GM23248 (cell line): Measurements from ENCODE around the gene CFAP73. TPM values are rescaled to one million over a fixed set of nuclear protein-coding genes. Genes with fewer than 3 reads are reported as not detected.

Experiments used
- DNase-seq: peaks from one replicate; pipeline ENCODE4 v3.0.0-alpha.2; 2015
- H2AFZ ChIP-seq: fragments of 200-600 bp; sonication (generic); 2 replicates; pipeline ENCODE4 v1.6.1; 2016; ENCODE audit warnings: antibody characterized with exemption
- H3F3A ChIP-seq: fragments of 200-600 bp; sonication (generic); 2 replicates; pipeline ENCODE4 v1.6.1; 2016; ENCODE audit warnings: mild to moderate bottlenecking, antibody characterized with exemption, mixed run types; ENCODE audit not compliant: insufficient read depth
- H3K27ac ChIP-seq: fragments of 200-600 bp; sonication (generic); 2 replicates; pipeline ENCODE4 v1.5.1; 2016; ENCODE audit warnings: mild to moderate bottlenecking
- H3K27me3 ChIP-seq: fragments of 200-600 bp; sonication (generic); replicated peaks from 2 replicates; pipeline ENCODE4 v1.6.1; 2016; ENCODE audit warnings: mild to moderate bottlenecking; ENCODE audit not compliant: insufficient read depth
- H3K36me3 ChIP-seq: fragments of 200-600 bp; sonication (generic); 2 replicates; pipeline ENCODE4 v1.6.1; 2016; ENCODE audit warnings: low read depth, mild to moderate bottlenecking
- H3K4me1 ChIP-seq: fragments of 200-600 bp; sonication (generic); 2 replicates; pipeline ENCODE4 v1.6.1; 2016; ENCODE audit warnings: mild to moderate bottlenecking; ENCODE audit not compliant: insufficient read depth
- H3K4me2 ChIP-seq: fragments of 200-600 bp; sonication (generic); one replicate; pipeline ENCODE4 v1.6.1; 2016; ENCODE audit warnings: mild to moderate bottlenecking; ENCODE audit not compliant: unreplicated experiment
- H3K4me3 ChIP-seq: fragments of 200-600 bp; sonication (generic); 2 replicates; pipeline ENCODE4 v1.5.1; 2016; ENCODE audit warnings: mild to moderate bottlenecking
- H3K79me2 ChIP-seq: fragments of 200-600 bp; sonication (generic); 2 replicates; pipeline ENCODE4 v1.6.1; 2016; ENCODE audit warnings: mild to moderate bottlenecking; ENCODE audit not compliant: insufficient read depth
- H3K9ac ChIP-seq: fragments of 200-600 bp; sonication (generic); 2 replicates; pipeline ENCODE4 v1.6.1; 2016; ENCODE audit warnings: mild to moderate bottlenecking
- H3K9me2 ChIP-seq: fragments of 200-600 bp; sonication (generic); 2 replicates; pipeline ENCODE4 v1.6.1; 2016; ENCODE audit warnings: mixed run types, mild to moderate bottlenecking, moderate library complexity; ENCODE audit not compliant: insufficient read depth
- H3K9me3 ChIP-seq: fragments of 200-600 bp; sonication (generic); one replicate; pipeline ENCODE4 v1.6.1; 2017; ENCODE audit warnings: low read depth
- H4K20me1 ChIP-seq: fragments of 200-600 bp; sonication (generic); 2 replicates; pipeline ENCODE4 v1.6.0; 2016; ENCODE audit not compliant: insufficient read depth
- EZH2 ChIP-seq: fragments of 200-600 bp; sonication (generic); IDR thresholded peaks from 2 replicates; pipeline ENCODE4 v1.6.1; 2018; ENCODE audit warnings: antibody characterized with exemption, mild to moderate bottlenecking; ENCODE audit not compliant: insufficient read depth, poor library complexity, severe bottlenecking
- EZH2phosphoT487 ChIP-seq: fragments of 200-600 bp; sonication (generic); IDR thresholded peaks from 2 replicates; pipeline ENCODE4 v1.6.1; 2018; ENCODE audit warnings: antibody characterized with exemption, moderate library complexity, mild to moderate bottlenecking, low read depth; ENCODE audit not compliant: insufficient read depth
- WGBS, 2 experiments: methylation state at CpG; one replicate each; pipeline ENCODE4 v1.1.6; 2015 to 2017; ENCODE audit warnings: low lambda C conversion rate in 2 of 2, low coverage in 1 of 2; ENCODE audit errors: missing lambda C conversion rate in 2 of 2; 5-methylcytosine and 5-hydroxymethylcytosine counted together
- in situ Hi-C: fragments of 300-500 bp; cut with MboI; formaldehyde crosslinking; loops from 2 replicates; pipeline ENCODE4 v1.15.0; 2020
- polyA plus RNA-seq: library from polyadenylated mRNA; unstranded; fragments of >200 nt; fragmentation: Nextera tagmentation; extraction: Ambion mirVana; gene quantifications from 2 replicates; pipeline ENCODE4 v1.2.1, GENCODE V29; 2016
- total RNA-seq: library from RNA; depleted of rRNA; stranded (reverse); fragments of >200 nt; shearing (Covaris generic); gene quantifications from 2 replicates; pipeline ENCODE4 v1.2.3, GENCODE V29; 2014

Gene CFAP73
- total and polyA plus RNA-seq, 2 experiments from 2014 or later: not detected

DNA sequence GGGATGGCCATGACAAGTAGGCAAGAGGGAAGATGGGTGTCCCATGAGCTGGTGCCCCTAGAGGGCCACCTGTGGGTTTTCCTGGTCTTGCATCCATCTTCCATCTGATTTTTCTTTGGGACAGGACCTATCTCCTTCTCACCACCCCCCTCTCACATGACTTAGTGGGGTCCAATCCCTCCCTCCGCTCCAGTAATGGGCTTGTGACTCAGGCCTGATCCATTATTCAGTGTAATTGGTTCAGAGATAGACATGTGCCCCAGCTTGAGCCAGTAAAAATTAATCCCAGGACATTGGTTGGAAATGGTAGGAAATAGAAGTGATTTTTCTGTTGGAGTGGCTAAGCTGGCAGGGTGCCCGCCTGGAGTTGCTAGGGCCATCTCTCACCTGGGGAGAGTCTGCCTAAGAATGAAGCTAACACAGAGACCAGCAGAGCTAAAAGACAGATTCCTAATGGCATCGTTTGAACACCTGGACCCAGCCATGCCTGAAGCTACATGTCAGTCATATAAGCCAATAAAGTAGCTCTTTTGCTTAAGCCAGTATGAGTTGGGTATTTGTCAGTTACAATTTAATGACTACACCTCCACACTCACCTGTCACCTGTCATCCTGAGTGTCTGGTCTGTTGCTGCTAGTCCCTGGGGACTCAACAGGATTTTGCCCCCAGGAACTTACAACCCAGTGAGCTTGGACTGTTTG lies 28.7 kb upstream of the CFAP73 start:
- TF ChIP-seq EZH2phosphoT487 (no peak), EZH2 (no peak)
- Histone ChIP-seq H3K79me2 (no peaks in the 10 kb centered on the region), H3K4me1 (no peaks in the 10 kb centered on the region), H3K27ac (no peak overlapping the region), H3K9me3 (no peaks in the 10 kb centered on the region), H3K27me3 (0 out of 2 replicates have a peak, but pooled peaks cover 12% of the 10 kb centered on the region), H3K36me3 (no peaks in the 10 kb centered on the region), H3K4me2 (no peak overlapping the region), H3K9ac (no peak overlapping the region), H4K20me1 (no peaks in the 10 kb centered on the region), H3F3A (no peaks in the 10 kb centered on the region), H3K9me2 (no peaks in the 10 kb centered on the region), H3K4me3 (no peak overlapping the region), H2AFZ (no peak overlapping the region)
- in situ Hi-C loops: no loop called here
- 15 to 19% methylated on average over 3 of the region's 3 CpGs for WGBS, 2 experiments
- no peak for DNase-seq

DNA sequence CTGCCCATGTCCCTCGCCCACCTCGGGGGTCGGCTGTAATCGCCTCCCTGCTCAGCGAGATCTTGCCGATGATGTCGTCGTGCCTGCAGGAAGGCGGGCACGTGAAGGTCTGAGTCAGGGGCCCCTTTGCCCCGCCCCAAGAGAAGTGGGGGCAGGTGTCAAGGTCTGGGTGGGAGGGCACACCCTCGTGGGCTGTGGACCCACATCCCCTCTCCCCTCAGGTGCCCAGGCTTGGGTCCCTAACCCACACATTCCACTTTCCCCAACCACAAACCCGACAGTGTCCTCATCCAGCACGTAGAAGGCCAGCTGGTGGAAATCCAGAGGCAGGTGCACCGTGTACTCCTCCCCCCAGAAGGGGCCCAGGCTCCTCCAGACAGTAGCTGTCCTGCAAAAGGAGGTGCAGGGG lies 21.7 kb upstream of the CFAP73 start:
- 30 to 31% methylated on average over 13 to 15 of the region's 15 CpGs for WGBS, 2 experiments

DNA sequence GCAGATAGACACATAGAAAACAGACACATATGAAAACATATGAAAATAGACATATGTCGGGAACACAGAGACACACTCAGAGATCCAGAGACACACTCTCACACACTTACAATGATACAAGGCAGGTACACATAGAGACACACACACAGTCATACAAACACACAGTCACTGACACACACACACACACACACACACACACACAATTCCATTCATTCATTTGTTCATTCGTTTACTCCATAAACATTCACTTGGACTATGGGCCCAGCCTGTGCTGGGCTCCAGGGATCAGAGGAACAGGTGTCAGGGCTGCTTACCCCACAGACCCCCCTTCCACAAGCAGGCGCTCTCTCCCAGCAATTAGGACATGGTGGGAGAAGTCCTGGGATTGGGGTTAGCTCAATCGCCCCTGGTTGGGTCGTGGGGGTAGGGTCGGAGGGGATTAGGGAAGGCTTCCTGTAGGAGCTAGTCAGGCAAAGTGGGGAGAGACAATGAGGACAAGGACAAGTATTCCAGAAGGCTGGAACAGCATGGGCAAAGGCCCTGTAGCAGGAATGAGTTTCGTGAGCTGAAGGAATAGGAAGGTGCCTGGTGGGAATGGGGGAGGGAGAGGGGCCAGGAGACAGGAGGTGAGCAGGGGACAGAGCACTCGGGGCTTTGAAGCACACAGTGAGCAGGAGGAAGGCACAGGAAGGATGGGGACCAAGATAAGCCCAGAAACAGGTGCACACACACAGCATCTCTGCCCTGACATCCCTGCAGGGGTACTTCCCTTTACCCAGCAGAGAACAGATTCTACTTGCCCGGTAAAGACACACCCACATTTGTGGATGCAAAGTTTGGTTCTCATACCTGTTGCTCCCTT lies 20.5 kb upstream of the CFAP73 start:
- no peaks in the 10 kb centered on the region for H3K4me1 ChIP-seq
- 42 to 45% methylated on average over 9 of the region's 9 CpGs for WGBS, 2 experiments
- no peak overlapping the region for H3K4me3 ChIP-seq
- no peaks in the 10 kb centered on the region for H3K27me3 ChIP-seq
- TF ChIP-seq EZH2: no peak
- no peak for TF ChIP-seq EZH2phosphoT487
- H4K20me1 ChIP-seq: no peaks in the 10 kb centered on the region
- no peak overlapping the region for H3K9ac ChIP-seq
- H3K4me2 ChIP-seq: no peak overlapping the region
- no peaks in the 10 kb centered on the region for H3K9me2 ChIP-seq
- H2AFZ ChIP-seq: no peak overlapping the region
- no peaks in the 10 kb centered on the region for H3F3A ChIP-seq
- no peaks in the 10 kb centered on the region for H3K79me2 ChIP-seq
- in situ Hi-C loops: no loop called here
- H3K36me3 ChIP-seq: no peaks in the 10 kb centered on the region
- no peaks in the 10 kb centered on the region for H3K9me3 ChIP-seq
- no peak overlapping the region for H3K27ac ChIP-seq
- DNase-seq: no peak

More for the DNA sequence above, 21.7 kb upstream of the CFAP73 start:
- no peaks in the 10 kb centered on the region for H4K20me1 ChIP-seq
- H3F3A ChIP-seq: no peaks in the 10 kb centered on the region
- no peak overlapping the region for H3K27ac ChIP-seq
- H2AFZ ChIP-seq: no peak overlapping the region
- H3K4me3 ChIP-seq: no peak overlapping the region
- TF ChIP-seq EZH2phosphoT487 (no peak), EZH2 (no peak)
- no peaks in the 10 kb centered on the region for H3K79me2 ChIP-seq
- H3K9ac ChIP-seq: no peak overlapping the region
- DNase-seq: no peak
- in situ Hi-C loops: no loop called here
- H3K4me1 ChIP-seq: no peaks in the 10 kb centered on the region
- no peaks in the 10 kb centered on the region for H3K36me3 ChIP-seq
- H3K9me2 ChIP-seq: no peaks in the 10 kb centered on the region
- H3K27me3 ChIP-seq: 0 out of 2 replicates have a peak, but pooled peaks cover 5% of the 10 kb centered on the region
- H3K4me2 ChIP-seq: no peak overlapping the region
- no peaks in the 10 kb centered on the region for H3K9me3 ChIP-seq

DNA sequence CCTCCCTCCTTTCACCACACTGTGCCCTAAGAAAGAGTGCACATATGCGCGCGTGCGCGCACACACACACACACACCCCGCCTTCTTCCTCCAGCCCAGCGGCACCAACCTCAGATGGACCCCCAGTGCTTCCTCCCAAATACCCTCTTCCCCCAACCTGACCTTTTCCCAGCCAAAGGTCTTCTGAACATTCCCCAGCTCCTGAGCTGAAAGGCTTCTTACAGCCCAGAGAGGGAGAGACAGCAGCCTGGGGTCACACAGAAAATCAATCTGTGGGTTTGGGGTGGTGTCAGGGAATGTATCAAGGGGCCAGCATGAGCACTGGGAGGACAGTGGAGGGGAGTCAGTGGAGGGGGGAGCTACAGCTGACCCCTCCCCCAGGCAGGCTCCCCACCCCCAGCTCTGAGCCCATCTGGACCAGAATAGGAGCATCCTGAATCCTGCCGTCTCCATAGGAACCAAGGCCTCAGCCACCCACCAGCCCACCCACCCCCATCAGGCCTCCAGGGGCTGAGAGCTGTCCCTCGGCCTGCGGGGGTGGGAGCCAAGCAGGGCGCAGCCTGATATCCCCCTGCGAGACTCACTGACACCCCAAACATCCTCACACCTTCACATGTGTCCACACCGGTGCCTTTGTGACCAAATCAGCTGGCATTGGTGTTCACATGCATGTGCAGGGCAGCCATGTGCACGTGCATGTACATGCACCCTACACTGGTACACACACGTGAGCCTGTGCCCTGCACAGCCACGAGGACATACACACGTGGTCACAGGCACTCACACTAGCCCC lies 19.7 kb upstream of the CFAP73 start:
- Histone ChIP-seq H3K79me2 (no peaks in the 10 kb centered on the region), H3K9me3 (no peaks in the 10 kb centered on the region), H4K20me1 (no peaks in the 10 kb centered on the region), H3K4me1 (no peaks in the 10 kb centered on the region), H3K9me2 (no peaks in the 10 kb centered on the region), H3K4me2 (no peak overlapping the region), H3K27ac (no peak overlapping the region), H2AFZ (no peak overlapping the region), H3K27me3 (no peaks in the 10 kb centered on the region), H3K9ac (no peak overlapping the region), H3F3A (no peaks in the 10 kb centered on the region), H3K36me3 (no peaks in the 10 kb centered on the region), H3K4me3 (no peak overlapping the region)
- TF ChIP-seq EZH2 (no peak), EZH2phosphoT487 (no peak)
- in situ Hi-C loops: no loop called here
- WGBS, 2 experiments: 59 to 66% methylated on average over 14 to 17 of the region's 17 CpGs
- DNase-seq: no peak
